Stimulated activated CD4-positive, alpha-beta T cell treated with anti-CD3 and anti-CD28 coated beads, Interleukin-4, amount 100 ng/mL, for 48 hours (primary cell): ENCODE data around the gene CHPT1.
"Not testable (repeated sequence)": the region's sequence is repeated elsewhere in the genome, so short reads cannot be mapped to it uniquely, and the experiment has no call there.

Experiments
- DNase-seq, 2 donors: peaks; one replicate each; pipeline ENCODE4 v3.0.0-alpha.2; 2020; ENCODE audit warnings: low read depth in 2 of 2

CHPT1 gene

DNA sequence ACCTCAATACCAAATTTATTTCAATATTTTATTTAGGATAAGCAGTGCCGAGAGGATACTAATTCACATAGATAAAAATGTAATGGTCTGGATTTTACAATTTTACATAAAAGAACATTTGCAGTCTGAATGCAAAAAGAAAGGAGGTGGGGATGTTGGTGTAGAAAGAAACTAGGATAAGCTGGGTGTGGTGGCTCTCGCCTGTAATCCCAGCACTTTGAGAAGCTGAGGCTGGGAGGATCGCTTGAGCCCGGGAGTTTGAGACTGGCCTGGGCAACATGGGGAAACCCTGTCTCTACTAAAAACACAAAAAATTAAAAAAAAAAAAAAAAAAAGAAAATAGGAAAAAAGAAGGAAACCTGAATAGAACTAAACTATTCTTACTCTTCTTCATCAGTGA lies 25.0 kb downstream of the CHPT1 start:
- no peak for DNase-seq

DNA sequence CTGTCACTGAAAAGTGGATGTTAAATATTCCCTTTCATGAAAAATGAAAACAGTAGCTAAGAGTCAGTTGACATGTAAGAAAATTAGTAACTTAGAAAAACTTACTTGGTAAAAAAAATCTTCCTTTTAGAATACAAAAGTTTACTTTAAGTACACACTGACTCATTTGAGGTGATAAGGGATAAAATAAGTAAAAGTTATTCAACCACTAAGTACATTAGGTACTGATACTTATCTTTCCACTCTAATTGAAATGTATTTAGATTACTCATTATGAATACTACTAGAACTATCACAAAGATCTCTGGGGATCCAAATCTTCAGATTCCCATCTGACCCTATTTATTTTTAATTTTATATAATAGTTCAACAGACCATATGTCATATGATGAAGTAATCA lies 29.7 kb downstream of the CHPT1 start:
- DNase-seq: no peak

DNA sequence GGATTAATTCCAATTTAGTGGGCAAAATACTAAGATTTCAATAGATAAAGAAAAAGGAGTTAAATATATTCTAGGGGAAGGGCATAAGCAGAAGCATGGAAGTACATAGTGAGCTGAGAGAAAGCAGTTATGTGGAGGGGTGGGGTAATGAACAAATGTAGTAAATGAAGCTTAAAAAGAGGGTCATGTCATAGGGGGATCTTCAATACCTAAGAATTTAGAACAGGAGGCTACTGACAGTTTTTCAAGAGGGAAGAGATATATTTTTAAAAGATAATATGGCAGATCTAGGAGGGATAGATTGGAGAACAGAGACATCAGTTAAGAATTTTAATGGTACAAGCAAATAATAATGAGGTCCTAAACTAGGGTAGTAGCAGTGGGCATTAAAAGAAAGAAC lies 32.4 kb downstream of the CHPT1 start:
- no peak for DNase-seq

DNA sequence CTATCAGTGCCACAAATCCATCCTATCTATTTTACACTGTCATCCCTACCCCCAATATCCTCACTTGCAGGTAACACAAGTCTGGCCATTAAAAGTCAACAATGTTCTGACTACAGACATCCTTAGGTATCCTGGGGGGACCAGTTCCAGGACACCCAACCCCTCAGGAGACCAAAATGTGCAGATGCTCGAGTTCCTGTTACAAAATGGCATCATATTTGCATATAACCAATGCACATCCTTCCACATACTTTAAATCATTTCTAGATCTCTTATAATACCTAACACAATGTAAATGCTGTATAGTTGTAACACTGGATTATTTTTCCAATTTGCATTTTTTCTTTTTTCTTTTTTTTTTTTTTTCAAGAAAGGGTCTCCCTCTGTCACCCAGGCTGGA lies 34.9 kb downstream of the CHPT1 start:
- DNase-seq: no peak

DNA sequence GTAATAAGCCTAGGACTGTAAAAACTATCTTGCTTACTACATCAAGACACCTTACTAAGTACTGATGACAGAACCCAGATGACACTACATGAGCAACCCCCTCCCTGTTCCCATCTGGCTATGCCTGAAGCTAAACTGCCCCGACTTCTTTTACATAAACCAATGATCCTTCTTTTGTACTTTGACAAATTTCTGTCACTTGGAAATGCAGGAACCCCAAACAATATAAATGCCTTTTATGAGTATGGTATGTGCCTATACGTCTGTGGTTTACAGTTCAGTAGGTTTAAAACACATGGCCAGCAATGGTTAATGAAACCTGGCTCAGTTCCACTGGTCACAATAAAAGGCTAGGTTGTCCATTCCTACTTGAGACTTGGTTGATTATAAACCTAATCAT lies 35.7 kb downstream of the CHPT1 start:
- no peak for DNase-seq

DNA sequence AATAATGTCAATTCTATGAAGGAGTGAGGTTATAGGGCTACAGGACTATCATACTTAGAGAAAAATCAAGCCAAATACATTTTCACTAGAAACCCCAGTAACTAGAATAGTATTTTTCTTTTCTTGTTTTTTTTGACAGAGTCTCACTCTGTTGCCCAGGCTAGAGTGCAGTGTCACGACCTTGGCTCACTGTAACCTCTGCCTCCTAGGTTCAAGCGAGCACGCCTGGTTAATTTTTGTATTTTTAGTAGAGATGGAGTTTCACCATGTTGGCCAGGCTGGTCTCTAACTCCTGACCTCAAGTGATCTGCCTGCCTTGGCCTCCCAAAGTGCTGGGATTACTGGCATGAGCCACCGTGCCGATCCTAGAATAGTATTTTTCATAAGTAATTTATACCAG lies 37.0 kb downstream of the CHPT1 start:
- not testable (repeated sequence) for DNase-seq

DNA sequence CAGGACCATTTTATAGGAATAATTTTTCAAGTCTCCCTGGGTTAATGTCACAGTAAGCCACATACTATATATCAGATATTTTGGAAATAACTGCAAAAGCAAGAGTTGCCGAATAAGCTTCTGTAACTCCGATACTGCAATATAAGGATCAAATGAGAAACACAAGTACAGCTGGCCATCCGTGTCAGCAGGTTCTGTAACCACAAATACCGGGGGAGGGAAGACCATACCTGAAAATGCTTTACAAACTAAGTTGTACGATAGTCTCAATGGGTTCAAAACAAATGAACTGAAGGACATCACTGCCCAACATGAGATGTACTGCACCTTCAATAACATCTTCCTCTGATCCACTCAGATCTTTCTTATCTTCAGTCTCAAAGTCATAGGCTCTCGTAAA lies 40.0 kb downstream of the CHPT1 start:
- DNase-seq: no peak

DNA sequence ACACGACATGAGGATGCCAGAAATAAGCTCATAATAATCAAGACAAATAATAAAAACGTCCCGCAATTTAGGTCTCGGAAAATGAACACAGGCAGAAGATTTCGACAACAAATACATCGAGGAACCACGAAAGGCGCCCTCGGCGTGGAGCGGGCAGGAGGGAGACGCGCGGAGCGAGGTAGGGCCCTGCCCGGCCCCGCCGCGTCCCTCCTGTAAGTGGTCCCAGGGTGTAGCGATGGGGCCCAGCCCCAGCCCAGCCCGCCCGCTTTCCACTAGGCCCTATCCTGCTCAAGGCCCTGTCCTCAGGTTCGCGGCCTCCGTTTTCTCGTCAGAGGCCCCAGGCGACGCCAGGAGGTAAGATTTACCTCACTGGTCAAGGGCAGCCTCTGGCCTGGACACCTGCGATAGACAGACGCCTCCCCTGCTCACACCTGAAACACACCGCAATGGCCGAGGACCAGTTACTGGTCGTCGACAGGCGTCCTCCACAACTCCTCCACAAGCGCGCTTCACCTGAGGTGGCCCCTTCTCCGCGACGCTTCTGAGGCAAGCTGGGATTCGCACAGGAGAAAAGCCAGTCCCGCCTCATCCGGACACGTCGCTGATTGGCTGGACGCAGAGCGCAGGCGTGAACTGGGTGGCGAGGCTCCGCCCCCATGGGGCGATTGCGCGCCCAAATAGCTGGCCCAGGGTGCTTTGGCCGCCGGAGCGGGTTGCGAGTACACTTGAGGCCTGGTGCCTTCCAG lies 41.7 kb downstream of the CHPT1 start, which contains the start of gene SYCP3:
SYCP3 (minus strand) TSS at position 543 of the 746 bp plus-strand sequence. CDS start 1,527 bp downstream, outside the sequence.
- no peak for DNase-seq

DNA sequence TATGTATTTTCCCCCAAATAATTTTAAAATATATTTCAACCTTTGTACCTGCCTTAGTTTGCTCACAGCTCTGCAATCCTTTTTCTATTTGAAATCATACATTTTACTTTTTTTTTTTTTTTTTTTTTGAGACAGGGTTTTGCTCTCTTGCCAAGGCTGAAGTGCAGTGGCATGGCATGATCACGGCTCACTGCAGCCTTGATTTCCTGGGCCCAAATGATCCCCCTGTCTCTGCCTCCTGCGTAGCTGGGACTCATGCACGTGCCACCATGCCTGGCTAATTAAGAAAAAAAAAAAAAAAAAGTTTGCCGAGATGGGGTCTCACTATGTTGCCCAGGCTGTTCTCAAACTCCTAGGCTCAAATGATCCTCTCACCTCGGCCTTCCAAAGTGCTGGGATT lies 43.1 kb downstream of the CHPT1 start:
- no peak for DNase-seq

DNA sequence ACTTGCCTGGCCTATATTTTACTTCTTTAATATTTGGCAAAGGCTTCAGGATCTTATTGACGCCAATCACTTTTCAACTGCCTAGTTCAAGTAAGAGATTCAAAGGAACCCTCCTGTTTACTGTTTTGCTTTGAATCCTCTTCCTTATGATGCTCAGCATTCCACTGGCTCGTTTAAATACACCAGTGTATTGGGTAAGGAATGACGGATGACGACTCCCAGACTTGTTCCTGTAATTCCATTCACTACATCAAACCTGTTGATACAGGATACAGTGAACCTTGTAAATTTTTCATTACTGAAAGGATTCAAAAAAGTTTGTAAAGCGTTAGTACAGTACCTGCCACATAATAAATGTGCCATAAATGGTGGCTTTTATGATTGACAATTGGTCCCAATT lies 43.5 kb downstream of the CHPT1 start:
- no peak for DNase-seq

DNA sequence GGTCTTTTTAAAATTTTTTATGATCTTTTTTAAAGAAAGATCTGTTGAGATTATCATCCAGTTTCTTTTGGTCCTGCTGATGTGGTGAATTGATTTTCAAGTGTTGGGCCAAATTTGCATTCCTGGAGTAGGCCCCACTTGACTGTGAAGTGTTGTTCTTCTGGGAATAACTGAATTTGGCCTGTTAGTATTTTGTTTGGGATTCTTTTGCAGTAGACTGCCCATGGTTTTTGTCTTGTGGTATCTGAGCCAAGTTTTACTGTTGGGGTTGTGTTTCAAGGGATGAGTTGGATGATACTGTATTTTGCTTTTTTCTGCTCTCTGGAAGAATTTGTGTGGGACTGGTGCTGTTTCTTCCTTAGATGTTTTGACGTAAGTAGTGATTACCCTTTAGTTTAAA lies 45.8 kb downstream of the CHPT1 start:
- DNase-seq: no peak

DNA sequence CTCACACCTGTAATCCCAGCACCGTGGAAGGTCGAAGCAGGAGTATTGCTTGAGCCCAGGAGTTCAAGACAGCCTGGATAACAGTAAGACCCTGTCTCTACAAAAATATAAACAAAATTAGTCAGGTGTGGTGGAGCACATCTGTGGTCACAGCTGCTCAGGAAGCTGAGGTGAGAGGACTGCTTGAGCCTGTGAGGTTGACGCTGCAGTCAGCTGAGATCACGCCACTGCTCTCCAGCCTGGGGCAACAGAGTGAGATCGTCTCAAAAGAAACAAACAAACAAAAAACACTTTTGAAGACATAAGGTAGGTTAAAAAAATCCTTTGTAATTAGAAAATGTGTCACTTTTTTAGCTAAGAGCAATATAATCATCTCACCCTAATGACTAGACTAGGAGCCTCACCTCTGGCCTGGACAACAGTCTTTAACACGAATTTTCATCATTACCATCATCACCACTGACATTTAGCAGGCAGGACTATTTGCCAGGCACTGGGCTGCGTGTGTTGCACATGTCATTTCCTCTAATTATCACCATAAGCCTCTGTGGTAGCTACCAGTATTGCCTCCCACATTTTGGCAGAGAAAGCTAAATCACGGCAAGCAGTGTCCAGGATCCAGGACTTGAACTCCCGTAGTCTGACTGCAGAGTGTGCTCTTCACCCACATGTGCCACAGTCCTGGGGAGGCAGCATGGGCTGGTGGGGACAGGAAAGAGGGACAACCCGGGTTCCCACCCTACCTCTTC lies 46.5 kb downstream of the CHPT1 start:
- DNase-seq: no peak

DNA sequence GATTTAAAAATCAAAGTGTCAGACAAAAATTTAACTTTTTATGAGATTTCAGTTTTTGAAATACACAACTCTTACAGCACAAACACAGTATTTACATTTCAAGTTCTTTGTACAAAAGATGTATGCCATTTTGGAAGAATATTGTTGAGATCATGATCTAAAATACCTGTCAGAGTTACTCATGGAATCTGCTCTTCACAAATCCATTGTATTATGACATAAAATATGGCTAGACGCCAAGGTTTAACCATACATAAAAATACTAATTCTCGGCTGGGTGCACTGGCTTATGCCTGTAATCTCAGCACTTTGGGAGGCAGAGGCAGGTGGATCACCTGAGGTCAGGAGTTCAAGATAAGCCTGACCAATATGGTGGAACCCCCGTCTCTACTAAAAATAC lies 48.0 kb downstream of the CHPT1 start:
- no peak for DNase-seq

DNA sequence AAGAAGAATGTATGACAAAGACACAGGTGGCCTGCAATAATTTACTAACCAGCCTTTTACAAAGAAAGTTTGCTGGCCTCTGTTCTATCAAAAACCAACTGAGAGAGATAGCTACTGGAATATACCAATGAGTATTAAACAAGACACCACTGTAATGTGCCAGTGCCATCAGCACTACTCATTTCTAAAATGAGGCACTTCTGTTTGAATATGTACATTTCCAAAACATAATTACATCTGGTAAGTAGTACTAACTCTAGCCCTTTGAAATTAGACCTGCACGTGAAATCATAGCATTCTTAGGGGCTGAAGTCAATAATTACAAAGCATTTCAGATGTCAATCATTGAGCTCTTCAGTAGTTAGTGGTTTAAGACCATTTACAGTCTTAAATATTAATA lies 48.8 kb downstream of the CHPT1 start:
- no peak for DNase-seq

DNA sequence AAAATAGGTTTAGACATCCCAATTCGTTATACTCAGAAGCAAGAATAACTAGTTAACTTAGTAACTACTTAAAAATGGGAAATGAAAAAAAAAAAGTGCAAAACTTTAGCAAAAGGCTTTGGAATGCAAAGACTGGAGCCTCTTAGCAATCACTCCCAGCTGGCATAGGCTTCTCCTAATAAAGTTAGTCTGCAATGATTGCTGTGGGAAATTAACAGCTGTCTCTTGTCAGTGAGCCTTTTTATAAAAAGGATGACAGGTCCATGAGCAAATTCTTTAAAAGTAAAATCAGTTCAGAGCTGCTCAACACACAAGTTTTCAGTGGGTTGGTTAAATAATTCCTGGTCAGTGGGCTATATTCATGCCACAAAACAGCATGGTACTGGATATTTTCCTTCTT lies 49.2 kb downstream of the CHPT1 start:
- DNase-seq: no peak

DNA sequence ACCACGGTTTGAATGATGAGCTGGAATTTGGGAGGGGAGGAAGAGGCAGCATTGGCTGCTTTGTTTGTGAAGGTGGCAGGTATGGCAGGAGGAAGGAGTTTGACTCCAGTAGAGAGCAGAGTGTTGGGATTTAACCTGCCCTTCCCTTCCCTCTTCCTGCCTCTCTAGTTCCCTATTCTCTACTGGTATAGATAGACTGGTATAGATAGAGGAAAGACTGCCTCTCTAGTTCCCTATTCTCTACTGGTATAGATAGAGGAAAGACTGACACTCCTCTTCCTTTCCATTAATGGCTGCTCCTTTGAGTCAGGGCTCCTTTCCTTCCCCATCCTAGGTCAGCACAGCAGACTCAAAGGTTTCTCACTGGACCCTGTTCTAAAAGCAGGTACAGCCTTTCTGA lies 50.3 kb downstream of the CHPT1 start:
- DNase-seq: no peak

DNA sequence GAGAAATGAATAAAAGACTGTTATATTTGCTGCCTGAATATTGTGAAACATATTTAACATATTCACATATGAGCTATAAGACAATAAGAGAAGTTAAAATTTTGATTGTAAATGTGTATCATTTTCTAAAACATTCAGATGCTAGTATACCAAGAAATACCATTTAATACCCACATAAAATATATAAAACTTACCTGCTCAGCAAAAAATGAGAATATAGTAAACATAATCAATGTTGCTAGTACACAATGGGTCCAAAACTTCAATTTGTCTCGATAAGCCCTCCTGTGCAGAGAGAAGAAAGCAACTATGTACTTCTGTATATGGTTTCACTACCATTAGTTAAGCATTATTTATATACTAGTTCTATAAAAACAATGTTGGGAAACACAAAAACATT lies 51.5 kb downstream of the CHPT1 start:
- DNase-seq: no peak

DNA sequence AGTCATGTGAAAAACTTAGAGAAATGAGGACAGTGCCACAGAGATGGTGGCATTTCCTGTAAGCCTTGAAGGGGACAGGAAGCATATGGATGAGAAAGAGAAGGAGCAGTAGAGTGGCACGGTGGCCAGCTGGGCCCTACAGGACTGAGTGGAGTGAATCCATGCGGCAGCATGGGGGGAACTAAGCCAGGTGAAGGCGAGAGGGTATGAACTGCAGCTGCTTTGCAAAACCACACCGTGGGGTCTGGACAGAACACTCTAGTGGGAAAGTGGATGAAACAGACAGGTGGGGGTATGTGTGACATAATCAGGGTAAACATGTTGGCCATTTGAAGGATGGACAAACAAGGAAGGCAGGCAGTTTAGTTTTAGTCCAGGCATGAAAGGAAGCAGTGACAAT lies 52.2 kb downstream of the CHPT1 start:
- no peak for DNase-seq

DNA sequence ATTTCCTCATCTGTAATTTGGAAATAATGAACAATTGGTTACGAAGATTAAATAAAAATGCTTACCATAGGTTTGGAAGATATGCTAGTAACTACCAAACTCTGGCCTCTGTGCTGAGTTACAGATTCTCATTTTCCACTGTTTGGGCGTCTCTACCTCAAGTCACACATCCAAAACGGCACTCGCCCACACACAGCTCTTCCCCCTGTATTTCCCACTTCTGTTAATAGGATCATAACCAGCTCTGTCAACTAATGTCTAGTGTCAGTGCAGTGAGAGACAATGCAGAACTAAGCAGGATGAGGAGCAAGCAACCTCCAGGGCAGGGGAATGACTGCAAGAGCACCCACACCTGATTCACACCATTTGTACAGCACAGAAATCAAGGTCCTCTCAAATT lies 52.7 kb downstream of the CHPT1 start:
- no peak for DNase-seq

DNA sequence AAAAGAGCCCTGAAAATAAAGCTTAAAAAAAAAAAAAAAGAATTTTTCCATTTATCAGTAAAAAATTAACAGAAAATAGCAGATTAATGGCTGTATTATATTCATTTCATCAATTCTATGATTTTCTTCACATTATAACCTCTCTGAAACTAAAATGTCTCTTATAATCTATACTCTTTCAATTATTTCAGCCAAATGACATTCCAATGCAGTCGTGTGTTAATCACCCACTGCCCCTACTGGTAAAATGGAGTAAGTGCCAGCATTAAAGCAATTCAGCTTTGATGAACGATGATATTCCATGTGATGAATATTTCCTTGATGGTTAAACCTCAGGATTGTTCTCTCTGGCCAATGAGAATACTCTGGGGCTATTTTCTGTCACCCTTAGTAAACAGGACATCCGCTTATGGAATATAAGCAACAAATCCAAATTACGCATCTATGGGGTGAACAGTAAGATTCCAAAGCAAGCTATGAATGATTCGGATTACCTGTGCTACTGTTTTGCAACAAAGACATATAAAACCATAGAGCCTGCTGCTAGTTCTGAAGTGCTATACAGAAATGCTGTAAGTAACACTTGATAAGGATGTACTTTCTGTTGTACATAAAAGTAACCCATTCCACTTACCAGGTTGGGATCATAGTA lies 62.1 kb downstream of the CHPT1 start:
- no peak for DNase-seq

DNA sequence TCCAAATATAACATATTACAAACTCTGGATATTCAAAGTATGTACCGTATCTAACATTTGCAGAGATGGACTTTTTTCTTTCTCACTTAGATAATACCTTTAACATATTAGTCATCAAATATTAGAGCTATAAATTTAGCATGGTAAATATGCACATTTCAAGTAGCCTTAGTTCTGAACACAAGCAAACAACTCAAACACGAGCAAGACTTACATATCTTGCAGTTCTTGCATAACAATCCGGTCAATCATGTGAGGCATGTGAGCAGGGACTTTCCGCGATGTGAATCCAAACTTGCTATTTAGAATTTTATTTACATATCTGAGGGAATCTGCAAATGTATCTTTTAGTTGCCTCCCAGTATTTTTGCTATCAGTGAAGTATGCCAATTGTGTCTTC lies 63.9 kb downstream of the CHPT1 start:
- no peak for DNase-seq

DNA sequence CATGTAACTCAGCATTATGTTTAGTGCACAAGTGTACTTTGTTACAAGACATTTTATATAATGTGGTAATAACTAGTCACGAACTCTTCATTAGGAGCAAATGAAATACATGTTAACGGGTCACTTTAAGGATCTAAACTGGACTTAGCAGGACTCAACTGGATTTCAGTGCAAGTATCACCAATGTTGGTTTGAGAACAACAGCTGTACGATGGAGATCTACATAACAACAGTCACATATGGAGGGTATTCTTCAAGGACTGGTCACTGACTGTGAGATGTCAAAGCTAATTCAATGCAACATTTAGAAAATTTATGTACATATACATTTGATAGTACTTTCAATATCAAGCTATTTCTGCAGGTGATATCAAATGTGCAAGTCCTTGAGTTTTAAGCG lies 64.3 kb downstream of the CHPT1 start:
- DNase-seq: no peak
